Measurements from ENCODE around the gene WDR1. TPM values are rescaled to one million over a fixed set of nuclear protein-coding genes. Genes with fewer than 3 reads are reported as not detected.

The WDR1 gene
- total RNA-seq, 1 experiment from 2014 or later = 246 TPM

GRCh38 chr4:10085828-10086505 lies 30.6 kb downstream of the WDR1 start:
- TF ChIP-seq CTCF (IDR thresholded peaks at IDR 0.05; ENCODE audit: unreplicated experiment) = no peak
- no TSS peak for BruUV-seq (replicated peaks)
- Mint-ChIP-seq H3K4me1 (ENCODE audit: insufficient read depth, unreplicated experiment) (no peaks in the 10 kb centered on the region), H3K4me3 (ENCODE audit: unreplicated experiment) (no peak overlapping the region), H3K27me3 (ENCODE audit: insufficient read depth, unreplicated experiment) (no peaks in the 10 kb centered on the region), H3K36me3 (ENCODE audit: insufficient read depth, unreplicated experiment) (peaks cover 82% of the 10 kb centered on the region), H3K27ac (ENCODE audit: low read depth, unreplicated experiment) (no peak overlapping the region), H3K9me3 (ENCODE audit: unreplicated experiment) (no peaks in the 10 kb centered on the region)
- CTCF ChIA-PET = interaction anchor here (0.7 to 1.1 kb wide), 2 partner anchors 14 to 21 kb away, joined by 3 read pairs; no protein-coding TSS in a partner anchor
- intact Hi-C loops (cut with micrococcal nuclease) = no loop called here
- DNase-seq (ENCODE audit: unreplicated experiment) = no peak
- POLR2A ChIA-PET = interaction anchor here (0.5 kb wide), 1 partner anchor 16 kb away, joined by 3 read pairs; no protein-coding TSS in a partner anchor

GRCh38 chr4:10085386-10085785 lies 31.2 kb downstream of the WDR1 start:
- no peak overlapping the region for H3K27ac Mint-ChIP-seq (ENCODE audit: low read depth, unreplicated experiment)
- no peaks in the 10 kb centered on the region for H3K27me3 Mint-ChIP-seq (ENCODE audit: insufficient read depth, unreplicated experiment)
- intact Hi-C loops (cut with micrococcal nuclease) = no loop called here
- no peak overlapping the region for H3K4me3 Mint-ChIP-seq (ENCODE audit: unreplicated experiment)
- no peak for TF ChIP-seq CTCF (IDR thresholded peaks at IDR 0.05; ENCODE audit: unreplicated experiment)
- peaks cover 82% of the 10 kb centered on the region for H3K36me3 Mint-ChIP-seq (ENCODE audit: insufficient read depth, unreplicated experiment)
- no peaks in the 10 kb centered on the region for H3K9me3 Mint-ChIP-seq (ENCODE audit: unreplicated experiment)
- H3K4me1 Mint-ChIP-seq (ENCODE audit: insufficient read depth, unreplicated experiment) = no peaks in the 10 kb centered on the region
- DNase-seq (ENCODE audit: unreplicated experiment) = no peak
- CTCF ChIA-PET = interaction anchor here (0.7 to 0.9 kb wide), 2 partner anchors 20 to 372 kb away, joined by 3 read pairs; no protein-coding TSS in a partner anchor
- no TSS peak for BruUV-seq (replicated peaks)
- POLR2A ChIA-PET = interaction anchor here (0.6 kb wide), 1 partner anchor 17 kb away, joined by 3 read pairs; no protein-coding TSS in a partner anchor

GRCh38 chr4:10084651-10085358 lies 31.8 kb downstream of the WDR1 start:
- BruUV-seq (replicated peaks) = no TSS peak
- CTCF ChIA-PET = interaction anchor here (0.6 to 0.9 kb wide), 3 partner anchors 20 to 371 kb away, joined by 3 to 4 read pairs (median 3); no protein-coding TSS in a partner anchor
- TF ChIP-seq CTCF (IDR thresholded peaks at IDR 0.05; ENCODE audit: unreplicated experiment) = no peak
- Mint-ChIP-seq H3K27me3 (ENCODE audit: insufficient read depth, unreplicated experiment) (no peaks in the 10 kb centered on the region), H3K4me1 (ENCODE audit: insufficient read depth, unreplicated experiment) (no peaks in the 10 kb centered on the region), H3K9me3 (ENCODE audit: unreplicated experiment) (no peaks in the 10 kb centered on the region), H3K27ac (ENCODE audit: low read depth, unreplicated experiment) (no peak overlapping the region), H3K36me3 (ENCODE audit: insufficient read depth, unreplicated experiment) (peaks cover 76% of the 10 kb centered on the region), H3K4me3 (ENCODE audit: unreplicated experiment) (no peak overlapping the region)
- DNase-seq (ENCODE audit: unreplicated experiment) = no peak
- intact Hi-C loops (cut with micrococcal nuclease) = no loop called here
- POLR2A ChIA-PET = interaction anchor here (0.6 kb wide), 1 partner anchor 18 kb away, joined by 3 read pairs; no protein-coding TSS in a partner anchor
